Testis (tissue), 3 donors: ENCODE data around the gene TNPO3. TPM values are rescaled to one million over a fixed set of nuclear protein-coding genes. Genes with fewer than 3 reads are reported as not detected.

Experiments
- DNase-seq: peaks from one replicate; pipeline ENCODE4 v3.0.0-alpha.2; 2019
- H3K27ac ChIP-seq, 2 donors: fragments of 200-600 bp; sonication (generic); one replicate each; pipeline ENCODE4 v1.5.1; 2019
- H3K27me3 ChIP-seq: fragments of 200-600 bp; sonication (generic); one replicate; pipeline ENCODE4 v1.5.1; 2019
- H3K36me3 ChIP-seq: fragments of 200-600 bp; sonication (generic); one replicate; pipeline ENCODE4 v1.5.1; 2017; ENCODE audit warnings: low read depth; ENCODE audit errors: missing control alignments
- H3K4me1 ChIP-seq: fragments of 200-600 bp; sonication (generic); one replicate; pipeline ENCODE4 v1.5.1; 2019
- H3K4me3 ChIP-seq, 2 donors: fragments of 200-600 bp; sonication (generic); one replicate each; pipeline ENCODE4 v1.5.1; 2017 to 2019
- H3K9me3 ChIP-seq: fragments of 200-600 bp; sonication (generic); one replicate; pipeline ENCODE4 v1.5.1; 2017
- POLR2A ChIP-seq: fragments of 450-650 bp; IDR thresholded peaks from one replicate; pipeline ENCODE4 v1.6.1; 2017; ENCODE audit warnings: antibody characterized with exemption, mild to moderate bottlenecking, moderate library complexity
- WGBS, 2 donors: methylation state at CpG; one replicate each; pipeline ENCODE4 v1.1.5; 2018; 5-methylcytosine and 5-hydroxymethylcytosine counted together
- intact Hi-C: fragments of 100-400 bp; cut with DNase I; formaldehyde crosslinking; loops from one replicate; pipeline ENCODE4 v1.15.1; 2023; ENCODE audit warnings: low total_unique reads
- polyA plus RNA-seq: library from polyadenylated mRNA; stranded (reverse); fragments of 350-450 nt; fragmentation: Illumina TruSeq; extraction: RNeasy Lipid Tissue Mini Kit (QIAGEN cat#74804); gene quantifications from one replicate; pipeline ENCODE4 v1.2.3, GENCODE V29; 2014; ENCODE audit warnings: low read depth, low replicate concordance; ENCODE audit not compliant: insufficient read depth
- total RNA-seq, 2 donors: library from RNA; depleted of rRNA; stranded (reverse); fragments of >200 nt; gene quantifications; one replicate each; pipeline ENCODE4 v1.2.3, GENCODE V29; 2016
- TF ChIP-seq, protein P1 (sequence below), 3 experiments: fragments of 450-650 bp in 2 of 3; fragments of 200-600 bp in 1 of 3; sonication (generic) in 1 of 3; IDR thresholded peaks; one replicate each; pipeline ENCODE4 v1.5.1; 2016 to 2019; ENCODE audit warnings: antibody characterized with exemption in 3 of 3, mild to moderate bottlenecking in 2 of 3, moderate library complexity in 1 of 3

TNPO3 gene
- total and polyA plus RNA-seq, 3 donors from 2014 or later, result 52.5 to 62.8 (median 55.5) TPM

DNA sequence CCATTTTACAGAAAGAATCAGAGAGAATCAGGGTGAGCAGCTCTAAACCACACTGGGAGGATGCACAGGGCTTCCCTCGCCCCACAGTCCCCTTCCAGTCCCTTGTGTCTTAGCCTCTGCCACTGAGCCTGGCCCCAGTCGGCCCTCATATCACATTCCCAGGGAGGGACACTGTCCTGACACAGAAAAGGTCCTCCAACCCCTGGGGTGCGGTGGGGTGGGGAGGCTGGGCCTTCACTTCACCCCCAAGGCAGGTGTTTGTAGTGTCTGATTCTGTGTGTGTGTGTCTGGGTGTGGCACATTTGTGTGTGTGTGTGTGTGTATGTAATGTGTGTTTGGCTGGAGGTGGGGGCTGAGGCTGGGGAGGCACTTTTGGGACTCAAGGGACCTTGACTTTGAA lies 142.6 kb downstream of the TNPO3 start:
- DNase-seq, result no peak
- no peaks in the 10 kb centered on the region for H3K27me3 ChIP-seq
- no peak overlapping the region for H3K4me3 ChIP-seq
- 72 to 100% methylated on average over 1 to 3 of the region's 3 CpGs for WGBS, 2 donors
- H3K36me3 ChIP-seq, result no peaks in the 10 kb centered on the region
- peaks cover 3% of the 10 kb centered on the region for H3K4me1 ChIP-seq
- TF ChIP-seq, protein P1, sequence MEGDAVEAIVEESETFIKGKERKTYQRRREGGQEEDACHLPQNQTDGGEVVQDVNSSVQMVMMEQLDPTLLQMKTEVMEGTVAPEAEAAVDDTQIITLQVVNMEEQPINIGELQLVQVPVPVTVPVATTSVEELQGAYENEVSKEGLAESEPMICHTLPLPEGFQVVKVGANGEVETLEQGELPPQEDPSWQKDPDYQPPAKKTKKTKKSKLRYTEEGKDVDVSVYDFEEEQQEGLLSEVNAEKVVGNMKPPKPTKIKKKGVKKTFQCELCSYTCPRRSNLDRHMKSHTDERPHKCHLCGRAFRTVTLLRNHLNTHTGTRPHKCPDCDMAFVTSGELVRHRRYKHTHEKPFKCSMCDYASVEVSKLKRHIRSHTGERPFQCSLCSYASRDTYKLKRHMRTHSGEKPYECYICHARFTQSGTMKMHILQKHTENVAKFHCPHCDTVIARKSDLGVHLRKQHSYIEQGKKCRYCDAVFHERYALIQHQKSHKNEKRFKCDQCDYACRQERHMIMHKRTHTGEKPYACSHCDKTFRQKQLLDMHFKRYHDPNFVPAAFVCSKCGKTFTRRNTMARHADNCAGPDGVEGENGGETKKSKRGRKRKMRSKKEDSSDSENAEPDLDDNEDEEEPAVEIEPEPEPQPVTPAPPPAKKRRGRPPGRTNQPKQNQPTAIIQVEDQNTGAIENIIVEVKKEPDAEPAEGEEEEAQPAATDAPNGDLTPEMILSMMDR (IDR thresholded peaks at IDR 0.05), result no peak
- TF ChIP-seq POLR2A, result no peak
- H3K27ac ChIP-seq, result no peak overlapping the region
- H3K9me3 ChIP-seq, result no peaks in the 10 kb centered on the region
- intact Hi-C loops, result no loop called here

DNA sequence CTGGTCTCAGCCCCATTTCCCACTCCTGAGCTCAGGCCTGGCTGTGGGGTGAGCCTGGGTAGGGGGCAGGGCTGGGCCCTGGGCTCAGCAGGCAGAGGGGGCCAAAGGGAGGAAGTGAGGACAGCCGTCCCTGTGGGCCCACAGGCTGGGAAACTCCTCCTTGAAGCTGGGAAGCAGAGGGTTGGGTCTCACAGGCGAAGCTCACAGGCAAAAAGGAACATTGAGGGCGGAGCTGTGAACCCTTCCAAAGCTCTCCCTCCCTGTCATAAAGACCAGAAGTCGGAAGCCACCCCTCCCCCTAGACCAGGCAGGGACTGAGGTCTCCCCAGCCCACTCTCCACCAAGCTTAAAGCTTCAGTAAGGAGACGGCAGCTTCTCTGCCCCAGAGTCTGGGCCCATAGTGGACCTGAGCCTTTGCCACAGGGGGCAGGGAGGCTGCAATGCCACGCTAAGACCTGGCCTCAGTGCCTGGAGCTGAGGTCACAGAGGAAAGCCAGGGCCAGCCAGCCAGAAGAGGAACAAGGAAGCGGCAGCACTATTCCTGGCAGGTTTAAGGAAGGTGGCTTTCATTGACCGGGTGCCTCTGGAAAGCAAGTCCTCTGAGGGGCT lies 143.4 kb downstream of the TNPO3 start:
- Histone ChIP-seq H3K27ac (no peak overlapping the region), H3K4me1 (peaks cover 3% of the 10 kb centered on the region), H3K27me3 (no peaks in the 10 kb centered on the region), H3K36me3 (no peaks in the 10 kb centered on the region), H3K9me3 (no peaks in the 10 kb centered on the region), H3K4me3 (no peak overlapping the region)
- 64 to 85% methylated on average over 7 to 8 of the region's 8 CpGs for WGBS, 2 donors
- no peak for DNase-seq
- TF ChIP-seq POLR2A, result no peak
- TF ChIP-seq, protein P1 (IDR thresholded peaks at IDR 0.05), result no peak
- intact Hi-C loops, result no loop called here

DNA sequence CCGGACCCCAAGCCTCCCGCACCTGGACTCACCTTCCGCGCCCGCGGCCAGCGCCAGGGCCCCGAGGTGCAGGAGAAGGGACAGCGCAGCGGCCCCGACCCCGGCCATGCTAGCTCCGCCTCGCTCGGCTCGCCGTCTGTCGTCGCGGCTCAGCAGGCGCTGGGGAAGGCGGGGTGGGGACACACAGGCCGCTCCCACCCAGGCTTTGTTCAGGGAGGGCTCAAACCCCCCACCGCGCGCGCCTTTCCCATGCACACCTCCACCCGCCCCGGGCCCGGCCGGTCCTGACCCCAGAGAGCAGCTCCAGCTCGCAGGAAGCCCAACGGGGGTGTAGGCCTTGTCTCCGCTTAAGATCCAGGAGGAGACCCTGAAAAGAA lies 144.4 kb downstream of the TNPO3 start, which contains the start of gene KCP:
Gene KCP, minus strand, starts transcription at position 141 of the 377 bp plus-strand sequence. Its CDS starts 33 bp downstream, at position 108.
- intact Hi-C loops, result no loop called here
- Histone ChIP-seq H3K27me3 (no peaks in the 10 kb centered on the region), H3K4me3 (peak within 1 kb of the TSS in 1 of 2 donors; percentile 20), H3K36me3 (no peaks in the 10 kb centered on the region), H3K9me3 (no peaks in the 10 kb centered on the region), H3K4me1 (peaks cover 3% of the 10 kb centered on the region), H3K27ac (no peak within 1 kb of the TSS)
- WGBS, 2 donors, result 30 to 41% methylated on average over 14 to 19 of the region's 34 CpGs
- DNase-seq, result no peak
- no peak for TF ChIP-seq POLR2A
- TF ChIP-seq, protein P1 (IDR thresholded peaks at IDR 0.05), result no peak

DNA sequence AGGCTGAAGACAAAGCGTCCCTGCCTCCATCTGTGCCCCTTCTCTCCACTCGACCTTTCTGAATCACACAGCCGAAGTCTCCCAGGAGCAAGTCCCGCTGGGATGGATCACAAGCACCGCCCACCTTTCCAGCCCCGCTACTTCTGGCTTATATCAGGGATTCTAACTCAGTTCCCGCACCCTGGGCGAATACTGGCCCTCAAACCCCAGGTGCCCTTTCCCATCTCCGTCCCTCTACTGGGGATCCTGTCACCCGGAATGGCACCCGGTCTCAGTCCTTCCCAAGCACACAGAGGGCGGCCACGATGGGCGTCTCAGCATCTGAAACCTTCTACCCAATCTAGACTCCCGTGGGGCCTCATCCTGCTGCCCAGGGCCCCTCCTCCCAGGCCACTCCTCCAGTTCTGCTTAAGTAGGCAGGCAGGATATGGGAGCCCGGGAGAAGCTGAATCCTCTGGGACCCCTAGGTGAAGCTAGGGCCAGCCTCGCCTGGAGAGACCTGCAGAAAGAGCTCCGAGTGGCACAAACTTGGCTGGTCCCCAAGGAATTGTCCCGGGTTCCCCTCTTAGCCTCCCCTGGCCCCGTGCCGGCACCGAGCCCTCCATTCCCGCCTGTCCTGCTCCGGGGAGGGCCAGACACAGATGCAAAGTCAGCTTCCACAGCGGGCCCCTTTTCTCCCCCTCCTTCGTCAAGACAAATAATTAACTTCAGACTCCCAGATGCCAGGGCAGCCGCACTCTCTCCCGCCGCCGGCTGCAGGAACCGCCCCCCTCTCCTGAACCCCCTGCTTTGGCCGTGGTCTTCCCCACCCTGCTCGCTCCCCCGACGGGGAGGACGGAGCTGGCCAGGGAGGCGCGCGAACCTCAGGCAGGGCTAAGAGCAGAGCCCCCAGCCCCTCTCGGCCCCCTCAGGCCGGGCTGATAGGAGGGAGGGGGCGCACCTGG lies 145.0 kb downstream of the TNPO3 start:
- TF ChIP-seq, protein P1 (IDR thresholded peaks at IDR 0.05), result no peak
- no peak for TF ChIP-seq POLR2A
- Histone ChIP-seq H3K27me3 (no peaks in the 10 kb centered on the region), H3K36me3 (no peaks in the 10 kb centered on the region), H3K9me3 (no peaks in the 10 kb centered on the region), H3K27ac (no peak overlapping the region), H3K4me1 (no peaks in the 10 kb centered on the region), H3K4me3 (peak overlapping the region in 1 of 2 donors; percentile 20)
- WGBS, 2 donors, result 4 to 18% methylated on average over 32 to 37 of the region's 42 CpGs
- intact Hi-C loops, result no loop called here
- no peak for DNase-seq
